HG03135 (cell line): ENCODE measurements around the gene BCAM.
A peak's percentile ranks its signal among the peaks of the same experiment; 100 is the strongest.
"Not testable (repeated sequence)": the region's sequence is repeated elsewhere in the genome, so short reads cannot be mapped to it uniquely, and the experiment has no call there.

ENCODE experiments used
- ATAC-seq: cut with Tn5 transposase; IDR thresholded peaks from one replicate; pipeline ENCODE4 v1.9.1; 2021; ENCODE audit warnings: mild to moderate bottlenecking, moderate library complexity; ENCODE audit not compliant: unreplicated experiment

The BCAM gene

GRCh38 chr19:44814517-44814916 lies 5.6 kb downstream of the BCAM start:
- no peak for ATAC-seq

GRCh38 chr19:44816301-44816700 lies 7.4 kb downstream of the BCAM start:
- ATAC-seq = no peak

- no peak for ATAC-seq
These were observed 9.0 kb downstream of the BCAM start for GRCh38 chr19:44817725-44818465.

- no peak for ATAC-seq
These were observed 9.6 kb downstream of the BCAM start for GRCh38 chr19:44818466-44819031.

- ATAC-seq = no peak
These were observed 10.4 kb downstream of the BCAM start for GRCh38 chr19:44819246-44819832.

GRCh38 chr19:44820648-44821609 lies 12.0 kb downstream of the BCAM start:
- ATAC-seq = no peak

GRCh38 chr19:44822177-44822576 lies 13.3 kb downstream of the BCAM start:
- ATAC-seq = no peak

- ATAC-seq = no peak
These were observed 13.9 kb downstream of the BCAM start for GRCh38 chr19:44822670-44823372.

- ATAC-seq = no peak
These were observed 14.4 kb downstream of the BCAM start for GRCh38 chr19:44823373-44823698.

GRCh38 chr19:44824761-44825160 lies 15.9 kb downstream of the BCAM start:
- no peak for ATAC-seq

GRCh38 chr19:44832875-44833274 lies 24.0 kb downstream of the BCAM start:
- not testable (repeated sequence) for ATAC-seq

GRCh38 chr19:44834399-44834798 lies 25.5 kb downstream of the BCAM start:
- ATAC-seq = not testable (repeated sequence)

GRCh38 chr19:44839276-44839675 lies 30.4 kb downstream of the BCAM start:
- no peak for ATAC-seq

- ATAC-seq = no peak
These were observed 31.9 kb downstream of the BCAM start for GRCh38 chr19:44840811-44841210.

- no peak for ATAC-seq
These were observed 32.3 kb downstream of the BCAM start for GRCh38 chr19:44841231-44841630.

GRCh38 chr19:44845286-44845611 lies 36.3 kb downstream of the BCAM start:
- ATAC-seq = no peak

- peak; percentile 48 for ATAC-seq
These were observed 36.9 kb downstream of the BCAM start, which contains the start of gene NECTIN2 for GRCh38 chr19:44845612-44846454. TSS of gene NECTIN2 (plus strand) at chr19:44846297. CDS start at chr19:44846526, 229 bp downstream.

- no peak for ATAC-seq
These were observed 37.7 kb downstream of the BCAM start for GRCh38 chr19:44846455-44847143.
